ENCODE results near the gene IFT122.

DNA sequence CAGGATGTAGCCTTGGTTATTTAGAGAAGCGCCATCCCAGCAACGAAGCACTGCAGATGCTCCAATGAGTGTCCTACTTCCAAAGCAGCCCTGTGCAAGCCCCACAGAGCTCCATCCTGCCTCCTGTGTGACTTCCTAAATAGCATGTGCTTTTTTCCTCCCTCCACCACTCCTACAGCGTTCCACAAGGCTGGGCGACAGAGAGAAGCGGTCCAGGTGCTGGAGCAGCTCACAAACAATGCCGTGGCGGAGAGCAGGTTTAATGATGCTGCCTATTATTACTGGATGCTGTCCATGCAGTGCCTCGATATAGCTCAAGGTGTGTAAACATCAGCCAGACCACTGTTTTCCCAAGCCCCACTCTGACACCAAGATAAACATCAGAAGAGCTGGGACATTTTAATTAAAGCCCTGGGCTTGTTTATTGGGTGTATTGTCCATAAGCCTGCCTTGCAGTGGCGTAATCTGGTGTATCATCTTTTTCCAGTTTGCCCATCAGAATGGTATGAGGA lies 66.3 kb downstream of the IFT122 start:
- TF ChIP-seq, protein P1, sequence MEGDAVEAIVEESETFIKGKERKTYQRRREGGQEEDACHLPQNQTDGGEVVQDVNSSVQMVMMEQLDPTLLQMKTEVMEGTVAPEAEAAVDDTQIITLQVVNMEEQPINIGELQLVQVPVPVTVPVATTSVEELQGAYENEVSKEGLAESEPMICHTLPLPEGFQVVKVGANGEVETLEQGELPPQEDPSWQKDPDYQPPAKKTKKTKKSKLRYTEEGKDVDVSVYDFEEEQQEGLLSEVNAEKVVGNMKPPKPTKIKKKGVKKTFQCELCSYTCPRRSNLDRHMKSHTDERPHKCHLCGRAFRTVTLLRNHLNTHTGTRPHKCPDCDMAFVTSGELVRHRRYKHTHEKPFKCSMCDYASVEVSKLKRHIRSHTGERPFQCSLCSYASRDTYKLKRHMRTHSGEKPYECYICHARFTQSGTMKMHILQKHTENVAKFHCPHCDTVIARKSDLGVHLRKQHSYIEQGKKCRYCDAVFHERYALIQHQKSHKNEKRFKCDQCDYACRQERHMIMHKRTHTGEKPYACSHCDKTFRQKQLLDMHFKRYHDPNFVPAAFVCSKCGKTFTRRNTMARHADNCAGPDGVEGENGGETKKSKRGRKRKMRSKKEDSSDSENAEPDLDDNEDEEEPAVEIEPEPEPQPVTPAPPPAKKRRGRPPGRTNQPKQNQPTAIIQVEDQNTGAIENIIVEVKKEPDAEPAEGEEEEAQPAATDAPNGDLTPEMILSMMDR (IDR thresholded peaks at IDR 0.05; ENCODE audit: low read length), result no peak
- TF ChIP-seq EZH2 (IDR thresholded peaks at IDR 0.05; ENCODE audit: borderline replicate concordance, low read length), result no peak
